GM12878 (cell line): ENCODE measurements around the gene RCC2. TPM values are rescaled to one million over a fixed set of nuclear protein-coding genes. Genes with fewer than 3 reads are reported as not detected.

Source experiments
- ATF3 ChIP-seq: IDR thresholded peaks from 2 replicates; pipeline ENCODE4 v1.6.1; 2011; ENCODE audit warnings: low read depth, mild to moderate bottlenecking, low read length, moderate library complexity, borderline replicate concordance; ENCODE audit errors: extremely low read depth
- CHD2 ChIP-seq: IDR thresholded peaks from 2 replicates; pipeline ENCODE4 v1.6.1; 2011; ENCODE audit warnings: low read depth, low read length, improper control_type of control experiment, borderline replicate concordance
- CREB1 ChIP-seq: IDR thresholded peaks from 2 replicates; pipeline ENCODE4 v1.6.1; 2012; ENCODE audit warnings: low read depth, mild to moderate bottlenecking, inconsistent platforms
- EGR1 ChIP-seq, 2 experiments: IDR thresholded peaks; 1 replicate in 1 of 2; 2 replicates in 1 of 2; pipeline ENCODE4 v1.6.1; 2011 to 2012; ENCODE audit warnings: low read depth in 2 of 2, low read length in 2 of 2, borderline replicate concordance in 1 of 2, mild to moderate bottlenecking in 1 of 2, moderate library complexity in 1 of 2
- HSF1 ChIP-seq: fragments of 150-350 bp; IDR thresholded peaks from 2 replicates; pipeline ENCODE4 v1.6.1; 2014; ENCODE audit warnings: mild to moderate bottlenecking, low read depth, low read length
- LARP7 ChIP-seq: fragments of 450-650 bp; IDR thresholded peaks from 2 replicates; pipeline ENCODE4 v1.6.1; 2017; ENCODE audit warnings: mild to moderate bottlenecking
- MXI1 ChIP-seq: fragments of 150-350 bp; IDR thresholded peaks from 2 replicates; pipeline ENCODE4 v1.6.1; 2011; ENCODE audit warnings: low read depth, mild to moderate bottlenecking, inconsistent platforms, low read length, improper control_type of control experiment
- MYB ChIP-seq: fragments of 150-350 bp; IDR thresholded peaks from 2 replicates; pipeline ENCODE4 v1.6.1; 2014; ENCODE audit warnings: mild to moderate bottlenecking, low read depth, low read length, borderline replicate concordance
- NR2F1 ChIP-seq: fragments of 450-650 bp; conservative IDR thresholded peaks from 2 replicates; pipeline ENCODE4 v1.6.1; 2017; ENCODE audit warnings: mild to moderate bottlenecking
- POLR2AphosphoS2 ChIP-seq: IDR thresholded peaks from 2 replicates; pipeline ENCODE4 v1.6.1; 2011; ENCODE audit warnings: low read depth, mild to moderate bottlenecking, low read length, improper control_type of control experiment, moderate library complexity
- RCOR1 ChIP-seq: conservative IDR thresholded peaks from 2 replicates; pipeline ENCODE4 v1.6.1; 2012; ENCODE audit warnings: low read depth, low read length, improper control_type of control experiment
- RUNX3 ChIP-seq: IDR thresholded peaks from 2 replicates; pipeline ENCODE4 v1.6.1; 2012; ENCODE audit warnings: low read length, inconsistent platforms
- SMARCA5 ChIP-seq: fragments of 450-650 bp; IDR thresholded peaks from 2 replicates; pipeline ENCODE4 v1.6.1; 2017; ENCODE audit warnings: mild to moderate bottlenecking
- SMC3 ChIP-seq: IDR thresholded peaks from 2 replicates; pipeline ENCODE4 v1.6.1; 2011; ENCODE audit warnings: low read length, improper control_type of control experiment, borderline replicate concordance
- SRF ChIP-seq, 2 experiments: IDR thresholded peaks; 2 replicates each; pipeline ENCODE4 v1.6.1; 2011; ENCODE audit warnings: low read depth in 2 of 2, low read length in 2 of 2, mild to moderate bottlenecking in 1 of 2, moderate library complexity in 1 of 2
- STAT3 ChIP-seq: IDR thresholded peaks from 2 replicates; pipeline ENCODE4 v1.6.1; 2011; ENCODE audit warnings: low read depth, low read length, improper control_type of control experiment
- SUPT20H ChIP-seq: IDR thresholded peaks from 2 replicates; pipeline ENCODE4 v1.6.1; 2011; ENCODE audit warnings: low read depth, mild to moderate bottlenecking, low read length, moderate library complexity, borderline replicate concordance; ENCODE audit not compliant: control insufficient read depth
- TAF1 ChIP-seq: IDR thresholded peaks from 2 replicates; pipeline ENCODE4 v1.6.1; 2011; ENCODE audit warnings: mild to moderate bottlenecking, low read depth, low read length, borderline replicate concordance
- USF2 ChIP-seq: IDR thresholded peaks from 2 replicates; pipeline ENCODE4 v1.6.1; 2011; ENCODE audit warnings: low read depth, low read length, improper control_type of control experiment, borderline replicate concordance
- ZBED1 ChIP-seq: IDR thresholded peaks from 2 replicates; pipeline ENCODE4 v1.6.1; 2016; ENCODE audit warnings: borderline replicate concordance
- polyA plus RNA-seq, 11 experiments: library from polyadenylated mRNA; depleted of rRNA in 4 of 11; unstranded in 6 of 11; stranded (reverse) in 5 of 11; fragments of >200 nt; fragmentation: Nextera tagmentation in 4 of 11; fragmentation: Illumina TruSeq in 1 of 11; extraction: Ambion mirVana in 4 of 11; extraction: Trizol in 1 of 11; gene quantifications; 1 replicate in 1 of 11; 2 replicates in 10 of 11; pipeline versions ENCODE4 v1.2.1 to v1.2.3, GENCODE V29; 2011 to 2016; ENCODE audit warnings: inconsistent platforms in 2 of 11, missing spikeins in 2 of 11, low read depth in 1 of 11
- total RNA-seq, 4 experiments: library from RNA; depleted of rRNA in 3 of 4; stranded (reverse); fragments of >200 nt in 3 of 4; fragmentation: Illumina TruSeq in 1 of 4; extraction: Trizol in 1 of 4; gene quantifications; 2 replicates each; pipeline versions ENCODE4 v1.2.1 to v1.2.3, GENCODE V29; 2013 to 2021

RCC2 gene
- total and polyA plus RNA-seq, 10 of the 15 experiments (the other 5 are each of a cell fraction or from before 2014, with no cell fraction given): 10.7 to 176 (median 85.5) TPM

DNA sequence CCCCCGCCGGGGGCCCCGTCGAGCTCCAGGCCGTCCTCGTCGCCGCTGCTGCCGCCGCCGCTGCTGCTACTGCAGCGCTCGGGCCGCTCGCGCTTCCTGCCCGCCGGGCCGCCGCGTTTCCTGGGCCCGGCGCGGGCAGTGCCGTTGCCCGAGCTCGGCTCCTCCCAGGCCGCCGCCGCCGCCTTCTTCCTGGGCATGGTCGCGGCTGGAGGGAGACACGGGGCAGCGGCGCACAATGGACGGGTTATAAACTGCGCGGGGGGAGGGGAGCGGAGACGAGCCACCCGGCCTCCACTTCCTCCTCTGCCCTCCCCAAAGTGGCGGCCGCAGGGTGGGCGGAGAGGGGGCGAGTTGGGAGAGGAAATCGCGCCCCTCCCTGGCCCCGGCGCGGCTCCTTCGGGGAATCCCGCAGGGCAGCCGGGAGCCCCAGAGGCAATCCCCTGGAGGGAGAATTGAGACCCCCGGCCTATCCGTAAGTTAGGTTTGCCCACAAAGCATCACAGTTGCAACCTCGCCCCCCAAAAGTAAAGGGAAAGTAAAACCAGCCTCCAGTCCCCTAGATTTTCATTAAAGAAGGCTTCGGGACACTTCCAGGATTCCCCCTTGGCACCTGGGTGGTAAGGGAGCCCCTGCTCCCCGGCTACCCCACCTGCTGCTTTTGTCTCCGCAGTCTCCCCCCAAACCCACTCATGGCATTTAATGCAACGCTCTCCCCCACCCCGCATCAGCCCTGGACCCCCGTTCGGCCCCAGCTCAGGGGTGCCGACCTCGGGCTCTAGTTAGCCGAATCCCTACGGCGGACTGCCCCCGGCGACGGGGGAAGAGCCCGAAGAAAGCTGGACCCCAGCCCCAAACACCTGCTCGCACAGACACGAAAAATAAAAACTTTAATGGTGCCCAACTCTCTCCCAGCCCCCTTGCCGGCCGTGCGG is 893 bp downstream of the RCC2 start (continued):
- TF ChIP-seq HSF1 (no peak), RCOR1 (0 out of 2 replicates have a peak, but pooled peaks have one; percentile 22), SRF (IDR thresholded peaks at IDR 0.05; ENCODE audit: low read depth in 2 of 2, low read length in 2 of 2) (no peak), RUNX3 (peak; percentile 77), CHD2 (peak; percentile 73), EGR1 (IDR thresholded peaks at IDR 0.05; ENCODE audit: borderline replicate concordance in 1 of 2, low read depth in 2 of 2, low read length in 2 of 2) (peak in 1 of 2 experiments; percentile 95; a peak in 2 of 3 replicates), MYB (no peak), NR2F1 (peak; percentile 36), STAT3 (no peak), USF2 (no peak), ZBED1 (peak; percentile 32; the same call in 1 of the 2 replicates), SMARCA5 (0 out of 2 replicates have a peak, but pooled peaks have one; percentile 67), SUPT20H (no peak), MXI1 (0 out of 2 replicates have a peak, but pooled peaks have one; percentile 59), CREB1 (peak; percentile 64), ATF3 (no peak), POLR2AphosphoS2 (0 out of 2 replicates have a peak, but pooled peaks have one; percentile 22), LARP7 (0 out of 2 replicates have a peak, but pooled peaks have one; percentile 77), SMC3 (no peak), TAF1 (peak; percentile 72; the same call in 1 of the 2 replicates)
